SHP77 treated with DMSO at 0.1 percent for 48 hours (cell line): Measurements from ENCODE around the gene SCIMP.
"Not testable (repeated sequence)": the region's sequence is repeated elsewhere in the genome, so short reads cannot be mapped to it uniquely, and the experiment has no call there.

Experiments
- DNase-seq: peaks from one replicate; lab custom pipeline; 2025; lab: John Stamatoyannopoulos, UW

Gene SCIMP

DNA sequence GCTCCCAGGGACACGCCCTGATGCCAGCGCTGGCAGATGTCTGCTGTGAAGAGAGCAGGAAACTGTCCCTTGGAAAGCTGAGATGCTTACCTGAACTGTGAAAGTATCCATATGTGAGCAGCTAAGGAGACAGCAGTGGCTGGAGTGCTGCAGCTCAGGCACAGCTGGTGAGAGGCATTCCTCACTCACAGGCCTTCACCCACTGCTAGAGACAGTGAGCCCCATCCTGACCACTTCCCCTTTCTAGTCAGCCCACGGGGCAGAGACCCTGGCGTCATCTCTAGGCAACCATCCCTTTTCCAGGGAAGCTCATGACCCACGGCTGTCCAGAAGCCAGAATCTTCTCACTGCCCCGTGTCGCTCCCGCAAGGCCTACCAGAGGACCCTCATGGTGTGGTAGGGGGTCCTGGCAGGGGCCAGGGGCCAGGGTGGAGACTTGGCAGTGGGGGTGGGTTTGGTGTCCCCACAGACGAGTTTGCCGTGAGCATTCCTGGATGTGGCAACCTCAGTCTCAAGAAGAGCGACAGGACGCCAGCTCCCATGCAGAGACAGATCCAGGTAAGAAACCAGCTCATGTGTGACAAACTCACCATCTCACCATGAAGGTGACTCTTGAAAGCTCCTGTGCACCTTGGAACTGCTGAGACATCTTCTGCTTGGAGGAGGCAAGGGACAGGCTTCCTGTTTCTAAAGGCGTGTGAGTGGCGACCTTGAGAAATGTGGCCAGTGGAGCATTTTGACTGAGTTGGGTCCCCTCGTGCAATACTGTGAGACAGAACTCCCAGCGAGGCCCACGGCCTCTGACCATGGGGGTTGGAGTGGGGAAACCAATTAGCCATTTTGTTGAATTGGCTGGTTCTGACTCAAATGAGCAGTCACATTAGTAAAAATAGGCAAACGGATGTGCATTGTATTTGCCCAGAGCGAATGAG is at the start of gene SCIMP:
TSS of gene SCIMP (minus strand) at position 216 of the 932 bp plus-strand sequence. CDS start at position 111, 105 bp downstream.
- DNase-seq, result no peak

DNA sequence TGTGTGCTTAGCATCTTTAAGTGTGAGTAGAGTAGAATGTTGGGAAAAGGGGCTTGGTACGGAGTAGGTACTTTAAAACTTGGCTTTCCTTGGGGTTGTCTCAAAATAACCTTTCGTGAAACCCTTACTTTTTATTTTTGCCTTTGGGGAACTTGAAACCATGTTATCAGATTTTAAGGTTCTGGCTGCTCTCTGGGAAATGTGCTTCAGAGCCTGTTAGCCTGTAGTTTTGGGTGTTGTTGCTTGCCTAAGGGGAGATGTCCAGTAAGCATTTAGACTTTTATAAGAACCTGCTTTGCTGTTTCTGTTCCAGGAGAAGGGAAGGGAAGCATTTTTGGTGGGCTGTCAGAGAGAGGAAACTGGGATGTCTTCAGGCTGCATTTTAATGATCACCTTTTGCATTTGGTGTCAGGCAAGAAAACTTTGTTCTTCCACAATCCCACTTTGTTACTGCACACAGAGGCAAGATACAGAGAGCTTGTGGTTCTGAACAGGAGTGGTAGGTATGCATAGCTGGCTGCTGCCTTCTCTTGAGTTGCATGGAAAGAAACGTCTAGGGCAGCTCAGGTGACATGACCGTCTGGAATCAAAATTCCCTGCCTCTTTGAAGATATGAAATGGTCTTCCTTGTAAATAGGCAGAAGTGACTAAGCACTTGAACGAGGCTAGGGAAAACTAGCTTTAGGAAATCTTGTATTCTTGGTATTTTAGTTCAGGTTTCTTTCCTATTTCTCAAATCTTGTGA is 49.1 kb upstream of the SCIMP start:
- DNase-seq, result no peak

DNA sequence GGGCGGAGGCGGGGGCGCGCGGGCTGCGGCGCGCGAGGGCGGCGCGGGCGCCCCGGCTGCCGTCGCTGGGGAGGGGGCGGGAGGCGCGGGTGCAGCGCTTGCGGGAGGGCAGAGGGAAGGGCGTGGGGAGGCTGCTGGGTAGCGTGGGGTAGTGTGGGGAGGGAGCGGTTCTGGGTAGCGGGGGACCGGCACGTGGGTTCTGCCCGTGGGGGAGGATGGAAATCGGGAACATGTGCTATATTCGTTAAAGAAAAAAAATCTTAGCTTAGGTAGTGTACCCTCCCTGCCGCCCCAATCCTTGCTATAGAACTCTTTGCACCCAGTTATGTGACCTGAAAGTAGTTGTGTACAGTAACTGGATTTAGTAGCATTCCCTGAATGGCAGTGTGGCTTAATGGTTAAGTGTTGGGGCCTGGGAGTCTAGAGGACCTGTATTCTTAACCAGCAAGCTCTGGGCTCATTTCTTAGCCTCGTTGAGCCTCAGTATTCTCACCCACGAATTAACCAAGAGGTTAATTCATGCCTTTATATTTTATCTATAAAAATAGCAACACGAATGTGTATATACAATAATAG is 48.1 kb upstream of the SCIMP start:
- DNase-seq, result peak; percentile 8

DNA sequence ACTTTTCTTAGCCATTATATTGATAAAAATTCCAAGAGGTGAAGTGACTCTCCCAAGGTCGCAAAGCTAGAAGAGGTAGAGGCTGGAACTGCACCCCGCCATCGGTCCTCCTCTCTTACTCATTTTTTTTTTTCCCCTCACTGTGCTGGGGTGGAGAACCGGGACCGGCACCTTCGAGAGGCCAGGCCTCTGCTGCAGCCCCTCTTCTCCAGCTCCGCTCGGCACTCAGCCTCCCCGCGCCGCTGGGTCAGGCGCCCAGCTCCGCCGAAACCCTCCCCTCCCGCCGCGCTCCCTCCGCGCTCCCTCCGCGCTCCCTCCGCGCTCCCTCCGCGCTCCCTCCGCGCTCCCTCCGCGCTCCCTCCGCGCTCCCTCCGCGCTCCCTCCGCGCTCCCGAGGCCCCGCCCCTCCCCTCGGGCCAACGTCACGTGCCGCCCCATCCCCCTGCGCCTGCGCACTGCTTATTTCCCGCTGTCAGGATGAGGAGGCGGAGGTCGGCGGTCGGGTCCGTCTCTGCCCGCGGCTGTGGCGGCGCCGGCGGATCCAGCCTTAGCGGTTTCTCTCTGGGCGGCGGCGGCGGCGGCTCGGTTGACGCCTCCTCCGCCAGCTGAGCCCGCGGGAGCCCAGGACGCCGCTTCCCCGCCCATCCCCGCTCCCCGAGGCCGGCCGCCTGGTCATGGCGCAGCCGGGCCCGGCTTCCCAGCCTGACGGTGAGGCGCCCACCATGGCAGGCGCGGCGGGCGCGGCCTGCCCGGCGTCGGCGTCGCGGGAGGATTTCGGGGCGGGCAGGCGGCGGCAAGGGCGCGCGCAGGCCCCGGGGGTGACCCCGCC is 47.4 kb upstream of the SCIMP start, which contains the start of gene RABEP1:
TSS of gene RABEP1 (plus strand) at position 471 of the 828 bp plus-strand sequence. CDS start at position 674, 203 bp downstream.
- peak; percentile 70 for DNase-seq

DNA sequence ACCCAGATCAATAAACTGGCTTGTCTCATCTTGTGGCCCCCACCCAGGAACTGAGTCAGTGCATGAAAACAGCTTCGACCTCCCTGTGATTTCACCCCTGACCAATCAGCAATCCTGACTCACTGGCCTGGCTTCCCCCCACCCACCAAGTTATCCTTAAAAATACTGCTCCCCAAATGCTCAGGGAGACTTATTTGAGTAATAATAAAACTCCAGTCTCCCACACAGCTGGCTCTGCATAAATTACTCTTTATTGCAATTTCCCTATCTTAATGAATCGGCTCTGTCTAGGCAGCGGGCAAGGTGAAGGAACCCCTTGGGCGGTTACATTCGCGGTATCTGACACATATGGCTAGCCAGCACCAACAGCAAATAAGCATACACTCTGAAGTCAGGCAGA is 37.7 kb upstream of the SCIMP start:
- no peak for DNase-seq

DNA sequence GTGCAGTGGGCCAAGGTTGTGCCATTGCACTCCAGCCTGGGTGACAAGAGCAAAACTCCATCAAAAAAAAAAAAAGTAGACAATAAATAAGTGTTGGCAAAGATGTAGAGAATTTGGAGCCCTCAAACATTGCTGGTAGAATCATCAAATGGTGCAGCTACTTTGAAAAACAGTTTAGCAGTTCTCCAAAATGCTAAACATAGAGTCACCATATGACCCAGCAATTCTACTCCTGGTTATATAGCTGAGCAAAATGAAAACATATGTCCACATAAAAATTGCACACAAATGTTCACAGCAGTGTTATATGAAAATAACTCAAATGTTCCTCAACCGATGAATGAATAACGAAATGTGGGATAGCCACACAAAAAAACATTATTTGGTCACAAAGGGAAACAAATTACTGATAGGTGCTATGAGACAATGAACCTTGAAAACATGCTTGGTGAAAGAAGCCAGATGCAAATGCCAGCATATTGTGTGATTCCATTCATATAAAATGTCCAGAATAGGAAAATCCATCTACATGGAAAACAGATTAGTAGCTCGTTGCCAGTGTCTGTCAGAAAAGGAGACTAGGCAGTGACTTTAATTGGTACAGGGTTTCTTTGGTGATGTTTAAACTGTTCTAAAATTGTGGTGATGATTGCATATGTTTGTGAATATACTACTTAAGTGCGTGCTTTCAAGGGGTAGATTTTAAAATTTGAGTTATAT is 34.7 kb upstream of the SCIMP start:
- no peak for DNase-seq

DNA sequence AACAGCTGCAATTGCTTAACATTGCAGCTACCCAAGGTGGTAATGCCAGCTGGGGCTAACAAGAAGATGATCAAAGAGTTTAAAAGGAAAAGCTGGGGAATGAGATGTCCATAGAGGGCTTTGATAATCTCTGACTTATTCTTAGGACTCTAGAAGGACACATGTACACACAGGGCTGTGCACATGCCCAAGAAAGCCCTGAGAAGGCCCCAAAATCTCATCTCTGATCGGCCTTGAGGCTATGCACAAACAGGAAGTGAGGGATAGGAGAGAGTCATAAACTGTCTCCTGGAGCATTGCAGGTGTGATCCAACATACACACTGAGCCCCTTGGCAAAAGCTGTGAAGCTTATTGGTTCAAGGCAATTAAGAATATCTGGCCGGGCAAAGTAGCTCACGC is 30.2 kb upstream of the SCIMP start:
- no peak for DNase-seq

DNA sequence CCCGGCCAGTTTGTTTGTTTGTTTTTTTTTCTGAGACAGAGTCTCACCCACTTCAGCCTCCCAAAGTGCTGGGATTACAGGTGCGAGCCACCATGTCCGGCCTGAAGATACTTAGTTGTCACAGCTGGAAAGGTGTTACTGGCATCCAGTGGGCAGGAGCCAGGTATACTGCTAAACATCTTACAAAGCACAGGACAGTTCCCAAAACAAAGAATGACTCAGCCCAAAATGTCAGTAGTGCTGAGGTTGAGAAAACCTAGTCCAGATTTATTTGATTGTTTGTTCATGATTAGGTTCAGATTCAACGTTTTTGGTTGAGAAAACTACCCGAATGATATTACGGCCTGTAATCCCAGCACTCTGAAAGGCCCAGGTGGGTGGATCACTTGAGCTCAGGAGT is 28.8 kb upstream of the SCIMP start:
- no peak for DNase-seq

DNA sequence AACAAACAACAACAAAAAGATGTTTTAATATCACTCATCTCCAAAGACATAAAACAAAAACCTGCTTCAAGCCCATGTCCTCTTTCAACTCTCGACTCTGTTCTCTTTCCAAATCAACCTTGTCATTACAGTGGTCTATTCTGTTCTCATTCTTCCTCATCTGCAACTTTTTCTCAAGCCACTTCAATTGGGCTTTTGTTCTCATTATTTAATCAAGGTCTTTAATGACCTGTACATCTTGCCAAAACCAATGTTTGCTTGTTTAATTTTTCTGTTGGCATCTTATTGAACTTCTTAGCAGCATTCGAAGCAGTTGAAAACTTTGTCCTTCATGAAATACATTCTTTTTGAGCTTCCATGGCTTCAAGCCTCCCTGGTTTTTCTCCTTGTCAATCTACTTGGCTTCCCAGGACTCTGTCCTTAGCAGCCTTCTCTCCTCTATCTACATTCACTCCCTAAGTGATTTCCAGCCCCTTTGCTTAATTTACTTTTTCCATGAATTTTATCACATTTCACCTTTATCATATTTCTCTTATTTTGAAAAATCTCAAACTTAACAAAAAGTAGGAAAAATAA is 27.8 kb upstream of the SCIMP start:
- no peak for DNase-seq

DNA sequence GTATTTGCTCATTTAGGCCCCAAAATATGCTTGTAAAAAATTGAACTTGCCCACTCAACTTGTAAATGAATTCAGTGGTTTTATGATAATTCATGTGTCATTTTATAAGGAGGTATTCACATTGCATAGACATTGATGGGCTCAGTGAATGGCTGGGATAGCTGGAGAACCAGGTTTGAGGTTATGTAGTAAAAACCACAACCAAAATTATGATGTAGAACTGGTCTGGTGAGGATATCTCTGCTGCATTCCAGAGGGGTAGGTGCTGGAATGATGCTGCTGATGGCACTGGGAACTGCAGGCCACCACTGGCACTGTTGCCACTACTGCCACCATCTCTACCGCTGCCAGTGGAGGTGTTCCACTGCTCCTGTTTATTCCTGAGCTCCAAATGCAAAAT is 25.9 kb upstream of the SCIMP start:
- no peak for DNase-seq

DNA sequence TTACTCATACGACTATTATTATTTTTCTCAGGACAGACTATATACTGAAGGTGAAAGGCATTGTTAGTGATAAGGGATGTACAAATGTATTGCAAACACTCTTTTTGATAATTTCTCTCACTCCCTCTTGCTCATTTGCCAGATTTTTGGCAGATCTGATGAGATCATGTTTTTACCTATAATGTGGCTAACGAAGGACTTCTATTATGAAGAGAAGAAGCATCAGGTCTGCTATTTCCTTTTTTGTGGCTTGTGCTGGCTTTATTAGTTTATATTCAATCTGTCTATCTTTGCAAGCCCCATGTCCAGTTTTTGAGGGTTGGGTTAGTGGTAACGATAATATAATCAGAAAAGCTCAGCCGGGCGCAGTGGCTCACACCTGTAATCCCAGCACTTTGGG is 22.5 kb upstream of the SCIMP start:
- no peak for DNase-seq

DNA sequence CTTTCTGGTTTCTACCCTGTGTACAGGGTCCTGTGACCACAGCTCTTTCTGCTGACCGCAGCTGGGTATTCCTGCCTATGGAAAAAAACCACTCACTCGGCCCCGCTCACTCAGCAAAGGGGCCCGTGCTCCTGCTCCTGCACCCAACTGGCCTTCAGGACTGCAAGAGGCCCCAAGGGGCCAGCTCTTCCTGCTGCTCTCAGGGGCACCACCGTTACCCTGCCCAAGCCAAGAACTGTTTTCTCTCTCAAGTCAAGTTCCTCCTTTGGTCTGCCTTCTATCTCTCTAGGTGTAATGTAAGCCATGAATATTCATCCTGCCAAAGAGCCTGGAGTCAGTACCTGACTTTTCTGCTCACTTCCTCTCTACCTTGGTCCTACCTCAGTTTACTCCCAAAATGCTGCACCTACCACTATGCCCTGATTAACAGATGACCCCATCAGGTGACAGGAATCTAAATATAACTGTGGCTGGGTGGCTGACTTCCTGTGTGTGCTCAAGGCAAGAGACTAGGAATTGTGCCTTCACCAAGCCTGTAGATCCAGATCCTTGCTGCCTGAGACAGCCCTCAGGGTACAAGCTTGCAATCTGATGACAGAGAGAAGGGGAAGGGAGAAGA is 20.4 kb upstream of the SCIMP start:
- no peak for DNase-seq

DNA sequence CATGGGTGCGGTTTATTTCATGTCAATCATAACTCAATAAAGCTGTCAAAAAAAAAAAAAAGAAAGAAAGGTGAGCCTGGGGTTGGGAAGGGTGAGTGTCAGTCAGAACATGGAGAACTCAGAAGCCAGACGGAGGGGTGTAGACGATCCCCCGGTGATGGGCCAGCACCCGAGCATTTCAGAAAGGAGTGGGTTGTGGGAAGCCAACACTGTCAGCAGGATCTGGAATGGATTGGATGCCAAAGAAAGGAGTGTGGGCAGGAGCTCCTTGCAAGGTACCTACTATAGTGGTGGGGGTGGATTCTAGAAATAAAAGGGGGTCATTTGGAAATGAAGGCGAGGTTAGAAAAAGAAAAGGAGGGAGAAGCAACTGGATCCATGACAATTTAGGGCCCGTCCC is 19.8 kb upstream of the SCIMP start:
- DNase-seq, result no peak

DNA sequence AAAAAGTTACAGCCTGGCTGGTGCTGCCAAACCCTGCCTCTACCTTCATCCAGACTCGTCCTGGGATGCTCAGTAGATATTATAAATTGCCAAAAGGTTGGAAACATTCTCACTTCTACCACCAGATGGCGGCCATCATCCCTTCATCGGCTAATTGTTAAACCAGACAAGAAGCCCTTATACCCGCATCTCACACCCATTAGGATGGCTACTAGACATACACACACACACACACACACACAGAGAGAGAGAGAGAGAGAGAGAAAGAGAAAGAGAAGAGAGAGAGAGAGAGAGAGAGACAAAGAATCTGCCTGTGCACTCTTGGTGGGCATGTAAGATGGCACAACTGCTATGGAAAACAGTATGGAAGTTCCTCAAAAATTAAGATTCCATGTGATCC is 15.0 kb upstream of the SCIMP start:
- DNase-seq, result peak; percentile 72

DNA sequence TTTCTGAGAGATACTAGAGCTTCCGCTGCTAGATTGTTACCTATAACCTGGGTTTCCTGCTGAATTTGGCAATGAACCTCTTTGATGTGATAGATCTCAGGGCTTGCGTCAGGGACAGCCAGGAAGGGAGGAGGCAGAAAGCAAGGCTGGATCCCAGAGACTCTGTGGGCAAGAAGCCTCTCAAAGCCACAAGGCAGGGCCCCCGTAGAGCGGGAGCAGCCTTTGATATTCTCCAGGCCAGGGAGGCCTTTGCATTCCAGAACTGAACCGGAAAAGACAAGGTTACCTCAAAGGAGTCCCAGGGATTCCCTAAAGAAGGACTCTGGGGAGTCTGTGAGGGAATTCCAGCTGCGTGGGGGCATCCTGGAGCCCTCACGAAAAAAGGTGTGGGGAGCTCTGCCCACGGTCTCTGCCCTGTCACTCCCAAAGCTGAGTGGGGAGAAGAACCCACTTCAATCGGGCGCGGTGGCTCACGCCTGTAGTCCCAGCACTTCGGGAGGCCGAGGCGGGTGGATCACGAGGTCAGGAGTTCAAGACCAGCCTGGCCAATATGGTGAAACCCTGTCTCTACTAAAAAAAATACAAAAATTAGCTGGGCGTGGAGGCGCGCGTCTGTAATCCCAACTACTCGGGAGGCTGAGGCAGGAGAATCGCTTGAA is 14.3 kb upstream of the SCIMP start:
- no peak for DNase-seq

DNA sequence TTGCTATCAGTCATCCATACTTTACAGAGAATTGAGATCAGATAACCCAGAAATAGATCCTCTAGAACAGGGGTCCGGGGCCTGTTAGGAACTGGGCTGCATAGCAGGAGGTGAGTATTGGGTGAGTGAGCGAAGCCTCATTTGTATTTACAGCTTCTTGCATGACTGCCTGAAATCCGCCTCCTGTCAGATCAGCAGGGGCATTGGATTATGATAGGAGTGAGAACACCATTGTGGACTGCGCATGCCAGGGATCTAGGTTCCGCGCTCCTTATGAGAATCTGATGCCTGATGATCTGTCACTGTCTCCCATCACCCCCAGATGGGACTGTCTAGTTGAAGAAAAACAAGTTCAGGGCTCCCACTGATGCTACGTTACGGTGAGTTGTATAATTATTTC is 13.0 kb upstream of the SCIMP start:
- DNase-seq, result no peak

DNA sequence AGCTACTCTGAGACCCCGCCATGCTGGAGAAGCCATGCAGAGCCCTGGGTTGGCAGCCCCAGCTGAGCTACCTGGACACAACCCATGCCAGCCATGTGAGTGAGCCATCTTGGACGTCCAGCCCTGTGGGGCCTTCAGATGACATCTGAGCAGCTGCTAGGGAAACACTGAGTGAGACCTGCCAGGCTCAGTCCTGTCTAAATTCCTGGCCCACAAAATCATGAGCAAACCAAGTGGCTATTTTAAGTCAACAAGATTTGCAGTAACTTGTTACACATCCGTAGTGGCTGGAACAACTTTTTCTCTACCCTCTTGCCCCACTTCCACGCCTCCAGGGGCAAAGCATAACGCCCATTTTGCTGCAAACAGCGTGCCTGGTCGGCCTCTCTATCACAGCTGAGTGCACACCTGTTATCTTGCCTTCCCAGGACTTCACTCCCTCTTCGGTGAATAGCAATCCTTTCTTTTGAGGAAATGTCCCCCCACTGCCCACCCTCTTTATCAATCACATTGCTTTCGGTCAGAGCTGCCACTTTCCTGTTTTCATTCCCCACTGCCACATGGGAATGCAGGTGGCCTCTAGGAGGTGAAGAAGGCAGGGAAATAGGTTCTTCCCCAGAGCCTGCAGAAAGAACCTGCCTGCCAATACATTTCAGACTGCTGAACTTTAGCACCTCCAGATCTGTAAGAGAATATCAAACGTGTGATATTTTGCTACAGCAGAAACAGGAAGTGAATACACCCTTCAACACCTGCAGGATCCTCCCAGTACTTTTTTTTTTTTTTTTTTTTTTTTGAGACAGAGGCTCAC is 7.4 kb upstream of the SCIMP start:
- DNase-seq, result no peak

DNA sequence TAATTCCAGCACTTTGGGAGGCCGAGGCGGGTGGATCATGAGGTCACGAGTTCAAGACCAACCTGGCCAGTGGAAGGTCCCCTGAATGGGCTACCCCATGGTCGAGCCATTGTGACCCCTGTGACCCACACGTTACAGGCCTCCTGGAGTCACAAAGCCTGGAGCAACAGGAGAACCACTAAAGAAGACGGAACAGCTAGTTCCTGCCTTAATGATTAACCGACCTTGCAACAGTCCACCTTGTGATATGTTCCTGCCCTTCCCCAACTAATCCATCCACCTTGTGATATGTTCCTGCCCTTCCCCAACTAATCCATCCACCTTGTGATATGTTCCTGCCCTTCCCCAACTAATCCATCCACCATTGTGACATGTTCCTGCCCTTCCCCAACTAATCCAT is 5.1 kb upstream of the SCIMP start:
- not testable (repeated sequence) for DNase-seq

DNA sequence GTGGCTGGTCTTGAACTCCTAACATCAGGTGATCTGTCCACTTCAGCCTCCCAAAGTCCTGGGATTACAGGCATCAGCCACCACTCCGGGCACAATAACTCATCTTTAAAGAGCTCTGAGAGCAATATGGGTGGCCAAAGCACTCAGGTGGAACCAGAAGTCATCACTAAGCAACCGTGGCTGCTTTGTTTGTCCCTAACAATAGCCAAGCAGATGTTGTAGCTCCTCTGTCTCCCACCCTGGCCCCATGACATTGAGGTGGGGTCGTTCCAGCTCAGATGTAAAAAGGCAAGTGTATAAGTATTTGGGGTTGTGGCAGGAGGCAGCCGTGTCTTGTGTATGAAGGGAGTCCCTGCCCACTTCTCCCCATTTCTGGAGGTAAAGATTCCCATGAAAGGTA is 3.7 kb upstream of the SCIMP start:
- DNase-seq, result no peak
